HG03039 (cell line): ENCODE data around the gene C9orf153.
"Not testable (repeated sequence)": the region's sequence is repeated elsewhere in the genome, so short reads cannot be mapped to it uniquely, and the experiment has no call there.

Source experiments
- ATAC-seq: cut with Tn5 transposase; IDR thresholded peaks from one replicate; pipeline ENCODE4 v1.9.1; 2021; ENCODE audit warnings: mild to moderate bottlenecking, moderate library complexity; ENCODE audit not compliant: unreplicated experiment

Gene C9orf153

GRCh38 chr9:86193088-86193487 is 66.4 kb downstream of the C9orf153 start:
- no peak for ATAC-seq

DNA sequence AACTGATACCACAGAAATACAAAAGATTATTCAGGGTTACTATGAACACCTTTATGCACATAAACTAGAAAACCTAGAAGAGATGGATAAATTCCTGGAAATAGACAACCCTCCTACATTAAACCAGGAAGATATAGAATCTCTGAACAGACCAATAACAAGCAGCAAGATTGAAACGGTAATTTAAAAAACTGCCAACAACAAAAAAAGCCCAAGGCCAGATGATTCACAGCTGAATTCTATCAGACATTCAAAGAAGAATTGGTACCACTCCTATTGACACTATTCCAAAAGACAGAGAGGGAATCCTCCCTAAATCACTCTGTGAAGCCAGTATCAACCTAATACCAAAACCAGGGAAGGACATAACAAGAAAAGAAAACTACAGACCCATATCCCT is 68.8 kb downstream of the C9orf153 start:
- ATAC-seq = not testable (repeated sequence)

- ATAC-seq = no peak
These were observed 72.3 kb downstream of the C9orf153 start for GRCh38 chr9:86187121-86187520.

GRCh38 chr9:86186696-86187095 is 72.8 kb downstream of the C9orf153 start:
- ATAC-seq = no peak

DNA sequence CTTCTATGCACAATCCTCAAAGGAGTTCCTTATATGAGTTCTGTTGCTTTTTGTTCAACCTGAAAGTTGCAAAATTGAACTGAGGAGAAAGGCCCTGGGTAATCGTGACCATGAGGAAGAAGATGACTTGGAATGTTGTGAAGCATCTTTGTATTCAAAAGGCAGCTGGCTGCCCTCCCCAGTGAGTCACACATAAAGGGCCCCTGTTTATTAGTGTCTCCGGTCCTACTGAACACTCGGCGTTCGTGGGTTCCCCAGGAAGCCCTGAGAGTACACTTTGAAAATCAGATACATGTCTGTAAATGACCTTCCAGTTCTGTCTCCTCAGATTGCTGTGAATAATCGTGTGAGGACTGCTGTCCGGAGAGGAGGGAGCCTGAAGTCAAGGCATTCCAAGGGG is 73.6 kb downstream of the C9orf153 start:
- ATAC-seq = no peak

- no peak for ATAC-seq
These were observed 75.3 kb downstream of the C9orf153 start for GRCh38 chr9:86184138-86184524.

- no peak for ATAC-seq
These were observed 76.0 kb downstream of the C9orf153 start for GRCh38 chr9:86183229-86184137.

GRCh38 chr9:86181379-86182315 is 77.8 kb downstream of the C9orf153 start:
- ATAC-seq = no peak

GRCh38 chr9:86178503-86178902 is 81.0 kb downstream of the C9orf153 start:
- no peak for ATAC-seq

DNA sequence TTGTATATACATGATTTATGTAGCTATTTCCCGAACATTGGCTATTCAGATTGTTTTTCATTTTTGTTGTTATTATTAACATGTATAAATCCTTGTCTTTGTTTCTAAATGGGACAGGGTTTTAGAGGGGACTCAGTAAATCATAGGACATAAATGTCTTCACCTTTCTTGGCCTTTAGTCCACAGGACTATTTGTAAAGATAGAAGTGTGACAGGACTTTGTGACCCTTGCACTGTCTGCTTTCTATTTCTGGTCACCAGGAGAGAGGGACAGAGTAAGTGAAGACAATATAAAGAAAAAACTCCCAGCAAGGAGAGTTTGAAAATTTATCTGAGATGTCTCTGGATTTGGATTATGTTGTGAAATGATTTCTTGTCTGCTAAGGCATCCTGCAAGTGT is 81.5 kb downstream of the C9orf153 start:
- no peak for ATAC-seq

DNA sequence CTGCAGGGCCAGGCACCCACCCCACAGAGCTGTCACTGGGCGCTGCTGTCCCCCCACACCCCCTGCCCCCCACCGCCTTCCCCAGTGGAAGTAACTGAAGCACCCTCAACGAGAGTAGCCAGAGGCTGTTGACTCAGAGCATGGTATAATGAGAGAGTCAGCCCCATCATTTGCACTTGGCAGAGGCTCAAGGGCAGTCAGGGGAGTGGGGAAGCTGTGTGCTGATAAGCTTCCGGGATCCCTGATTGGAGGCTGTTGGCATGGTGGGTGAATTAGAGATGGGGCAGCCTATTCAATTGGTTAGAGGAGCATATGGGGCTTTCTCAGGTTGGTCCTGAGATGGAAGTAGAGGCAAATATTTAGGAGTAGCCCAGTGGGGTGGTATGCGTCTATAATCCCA is 83.0 kb downstream of the C9orf153 start:
- ATAC-seq = no peak

GRCh38 chr9:86175743-86176456 is 83.6 kb downstream of the C9orf153 start:
- no peak for ATAC-seq

GRCh38 chr9:86175223-86175622 is 84.2 kb downstream of the C9orf153 start:
- ATAC-seq = no peak
